ENCODE data around the gene UBE4B.
"Not testable (repeated sequence)": the region's sequence is repeated elsewhere in the genome, so short reads cannot be mapped to it uniquely, and the experiment has no call there.

The UBE4B gene

GRCh38 chr1:10042746-10043145 is 10.0 kb downstream of the UBE4B start:
- DNase-seq, result no peak

GRCh38 chr1:10045480-10046355 is 13.0 kb downstream of the UBE4B start:
- peak; percentile 87 for DNase-seq

GRCh38 chr1:10046356-10047085 is 13.8 kb downstream of the UBE4B start:
- DNase-seq, result no peak

GRCh38 chr1:10048601-10049000 is 15.8 kb downstream of the UBE4B start:
- DNase-seq, result no peak

- no peak for DNase-seq
These were observed 17.9 kb downstream of the UBE4B start for GRCh38 chr1:10050611-10051010.

- DNase-seq, result no peak
These were observed 18.9 kb downstream of the UBE4B start for GRCh38 chr1:10051656-10052055.

- DNase-seq, result no peak
These were observed 19.6 kb downstream of the UBE4B start for GRCh38 chr1:10052347-10052746.

- DNase-seq, result no peak
These were observed 21.7 kb downstream of the UBE4B start for GRCh38 chr1:10054465-10054864.

- no peak for DNase-seq
These were observed 23.8 kb downstream of the UBE4B start for GRCh38 chr1:10056599-10056987.

- peak; percentile 76 for DNase-seq
These were observed 24.6 kb downstream of the UBE4B start for GRCh38 chr1:10057343-10057742.

- no peak for DNase-seq
These were observed 25.0 kb downstream of the UBE4B start for GRCh38 chr1:10057796-10058195.

GRCh38 chr1:10059342-10059718 is 26.6 kb downstream of the UBE4B start:
- no peak for DNase-seq

- no peak for DNase-seq
These were observed 27.7 kb downstream of the UBE4B start for GRCh38 chr1:10060311-10061100.

- DNase-seq, result no peak
These were observed 28.5 kb downstream of the UBE4B start for GRCh38 chr1:10061276-10061675.

- DNase-seq, result no peak
These were observed 31.1 kb downstream of the UBE4B start for GRCh38 chr1:10063878-10064277.

- no peak for DNase-seq
These were observed 31.9 kb downstream of the UBE4B start for GRCh38 chr1:10064416-10065343.

- DNase-seq, result no peak
These were observed 32.6 kb downstream of the UBE4B start for GRCh38 chr1:10065344-10065685.

GRCh38 chr1:10065760-10066159 is 33.0 kb downstream of the UBE4B start:
- DNase-seq, result no peak

- DNase-seq, result no peak
These were observed 36.0 kb downstream of the UBE4B start for GRCh38 chr1:10068605-10069294.

- DNase-seq, result no peak
These were observed 37.4 kb downstream of the UBE4B start for GRCh38 chr1:10070206-10070605.

GRCh38 chr1:10071640-10072039 is 38.9 kb downstream of the UBE4B start:
- no peak for DNase-seq

GRCh38 chr1:10073371-10073770 is 40.6 kb downstream of the UBE4B start:
- not testable (repeated sequence) for DNase-seq
